Activated CD4-positive, CD25-positive, alpha-beta regulatory T cell treated with anti-CD3 and anti-CD28 coated beads, Interleukin-2, amount 50 U/mL, for 24 hours (primary cell): ENCODE measurements around the gene WDR18.

ENCODE experiments used
- ATAC-seq, 2 donors: fragments of 150-1000 bp; cut with Tn5 transposase; one replicate each; pipeline ENCODE4 v1.10.0; 2021; ENCODE audit warnings: mild to moderate bottlenecking in 1 of 2, moderate library complexity in 1 of 2

Gene WDR18

DNA sequence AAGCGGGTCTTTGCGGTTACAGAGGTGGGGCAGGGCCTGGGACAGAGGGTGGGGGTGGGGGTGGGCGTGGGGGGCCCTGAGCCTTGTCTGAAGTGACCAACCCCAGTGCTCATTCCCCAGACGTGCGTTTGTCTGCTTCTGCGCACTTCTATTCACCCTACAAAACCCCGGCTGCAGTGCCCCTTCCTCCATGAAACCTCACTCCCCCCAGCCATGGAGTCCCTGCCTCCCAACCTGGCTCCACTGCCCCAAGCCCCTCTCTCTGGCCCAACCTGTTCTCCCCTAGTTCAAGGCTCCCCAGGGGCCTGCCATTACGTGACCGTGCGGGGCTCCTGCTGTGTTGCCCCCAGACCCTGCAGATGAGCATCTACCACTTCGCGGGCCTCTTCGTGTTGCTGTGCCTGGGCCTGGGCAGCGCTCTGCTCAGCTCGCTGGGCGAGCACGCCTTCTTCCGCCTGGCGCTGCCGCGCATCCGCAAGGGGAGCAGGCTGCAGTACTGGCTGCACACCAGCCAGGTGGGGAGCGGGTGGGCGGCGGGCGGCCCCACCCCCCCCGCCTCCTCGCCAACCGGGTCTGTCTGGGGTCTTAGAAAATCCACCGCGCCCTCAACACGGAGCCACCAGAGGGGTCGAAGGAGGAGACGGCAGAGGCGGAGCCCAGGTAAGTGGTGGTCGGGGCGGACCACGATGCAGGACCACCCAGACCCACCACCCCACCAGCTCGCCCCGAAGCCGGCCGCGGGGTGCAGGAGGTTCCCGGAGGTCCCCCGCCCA lies 24.3 kb downstream of the WDR18 start:
- no peak for ATAC-seq

DNA sequence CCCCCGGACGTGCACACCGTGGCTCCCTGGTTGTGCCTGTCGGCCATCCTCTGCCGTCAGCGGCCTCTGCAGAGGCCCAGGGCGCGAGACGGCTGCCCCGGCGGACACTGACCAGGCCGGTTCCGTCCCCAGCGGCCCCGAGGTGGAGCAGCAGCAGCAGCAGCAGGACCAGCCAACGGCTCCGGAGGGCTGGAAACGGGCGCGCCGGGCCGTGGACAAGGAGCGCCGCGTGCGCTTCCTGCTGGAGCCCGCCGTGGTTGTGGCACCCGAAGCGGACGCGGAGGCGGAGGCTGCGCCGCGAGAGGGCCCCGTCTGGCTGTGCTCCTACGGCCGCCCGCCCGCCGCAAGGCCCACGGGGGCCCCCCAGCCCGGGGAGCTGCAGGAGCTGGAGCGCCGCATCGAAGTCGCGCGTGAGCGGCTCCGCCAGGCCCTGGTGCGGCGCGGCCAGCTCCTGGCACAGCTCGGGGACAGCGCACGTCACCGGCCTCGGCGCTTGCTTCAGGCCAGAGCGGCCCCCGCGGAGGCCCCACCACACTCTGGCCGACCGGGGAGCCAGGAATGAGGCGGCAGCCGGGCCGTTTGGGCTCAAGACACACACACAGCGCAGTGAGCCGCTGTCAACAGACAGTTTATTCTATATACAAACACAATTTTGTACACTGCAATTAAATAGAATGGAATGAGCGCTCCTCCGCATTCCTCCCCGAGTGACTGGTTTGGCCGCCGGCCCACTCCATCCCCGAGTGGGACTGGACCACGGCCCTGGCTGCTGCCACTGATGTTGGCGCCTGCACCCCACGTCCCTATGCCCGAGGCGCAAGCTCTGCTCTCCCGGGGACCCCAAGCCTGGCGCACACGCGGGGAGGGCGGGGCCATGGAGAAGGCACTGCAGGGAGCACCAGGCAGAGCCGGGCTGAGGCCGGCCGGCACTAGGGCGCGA lies 25.2 kb downstream of the WDR18 start:
- ATAC-seq, result no peak

DNA sequence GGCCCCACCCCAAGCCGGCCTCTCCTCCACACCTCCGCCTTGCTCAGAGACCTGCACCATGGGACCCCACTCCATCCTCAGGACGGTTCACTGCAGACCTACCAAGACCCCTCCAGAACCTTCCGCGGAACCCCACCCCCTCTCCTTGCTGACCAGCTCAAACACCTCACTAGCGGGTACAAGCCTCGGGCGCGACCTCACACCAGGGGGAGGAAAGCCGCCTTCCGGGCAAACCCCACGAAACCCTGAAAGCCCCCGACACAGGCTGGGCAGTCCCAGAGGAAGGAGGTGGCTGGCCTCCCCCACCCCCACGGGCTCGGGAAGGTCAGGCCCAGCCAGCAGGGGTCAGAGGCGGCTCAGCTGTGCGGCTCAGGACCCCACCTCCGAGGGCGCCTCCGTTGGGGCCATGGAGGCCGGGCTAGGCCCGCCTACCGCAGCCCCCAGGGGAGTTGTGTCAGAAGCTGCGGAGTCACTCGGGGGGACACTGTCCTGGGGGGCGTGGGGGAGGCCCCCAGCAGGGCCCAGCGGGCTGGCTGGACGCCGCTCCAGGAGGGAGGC lies 25.9 kb downstream of the WDR18 start:
- ATAC-seq, result no peak

DNA sequence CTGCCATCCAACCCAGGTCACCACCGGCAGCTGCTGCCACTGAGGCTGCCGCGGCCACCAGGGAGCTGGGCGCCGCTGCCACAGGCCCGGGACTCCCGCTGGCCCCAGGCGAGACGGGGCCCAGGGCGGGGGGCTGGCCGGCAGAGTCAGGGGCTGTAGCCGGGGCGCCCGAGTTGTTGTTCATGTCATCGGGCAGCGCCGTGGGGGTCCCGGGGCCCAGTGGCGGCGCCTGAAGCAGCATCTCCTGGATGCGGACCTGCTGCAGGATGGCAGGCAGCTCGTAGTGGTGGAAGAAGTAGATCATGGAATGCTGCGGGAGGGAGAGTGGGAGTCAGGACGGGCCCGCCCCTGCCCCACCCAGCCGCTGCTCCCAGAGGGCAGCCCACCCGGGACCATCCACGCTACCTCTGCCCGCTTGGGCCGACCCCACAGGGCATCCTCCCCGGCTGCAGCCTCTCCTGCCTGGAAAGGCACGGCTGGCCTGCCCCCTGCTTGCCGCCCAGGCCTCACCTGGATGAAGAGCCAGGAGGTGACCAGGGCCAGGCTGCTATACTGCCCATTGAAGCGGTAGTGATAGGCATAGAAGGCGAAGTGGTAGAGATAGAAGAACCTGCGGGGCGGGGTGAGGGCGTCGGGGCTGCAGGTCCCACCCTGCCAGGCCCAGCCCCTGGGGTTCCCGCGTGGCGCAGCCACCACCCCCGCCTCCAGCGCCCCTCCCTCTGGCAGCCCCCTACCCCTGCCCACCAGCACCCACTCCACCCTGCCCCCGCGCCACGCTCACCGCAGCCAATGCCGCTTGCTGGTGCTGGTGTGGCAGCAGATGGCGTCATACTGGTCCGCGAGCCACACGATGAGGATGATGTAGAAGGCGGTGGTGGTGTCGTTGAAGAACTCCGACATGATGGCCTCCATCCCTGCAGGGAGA lies 26.7 kb downstream of the WDR18 start:
- no peak for ATAC-seq

DNA sequence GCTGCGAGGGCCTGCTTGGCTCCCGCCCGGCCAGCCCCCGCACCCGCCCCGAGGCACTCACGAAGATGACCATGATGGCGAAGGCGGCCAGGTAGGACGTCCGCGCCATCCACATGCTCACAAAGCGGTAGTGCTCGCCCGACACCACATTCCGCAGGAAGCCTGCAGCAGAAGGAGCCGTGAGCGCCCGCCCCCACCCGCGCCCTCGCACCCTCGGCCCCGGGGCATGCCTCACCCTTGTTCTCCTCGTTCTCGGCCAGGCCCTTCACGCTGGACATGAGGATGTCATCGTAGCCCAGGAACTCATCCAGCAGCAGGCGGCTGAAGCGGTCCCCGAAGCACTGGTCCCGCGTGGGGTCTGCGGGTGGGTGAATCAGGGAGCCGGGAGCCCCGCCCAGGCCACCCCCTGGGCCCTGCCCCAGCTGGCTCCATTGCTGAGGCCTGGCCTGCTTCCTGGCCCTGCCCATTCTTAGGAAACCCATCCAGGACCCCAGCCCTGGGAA lies 27.7 kb downstream of the WDR18 start:
- no peak for ATAC-seq

DNA sequence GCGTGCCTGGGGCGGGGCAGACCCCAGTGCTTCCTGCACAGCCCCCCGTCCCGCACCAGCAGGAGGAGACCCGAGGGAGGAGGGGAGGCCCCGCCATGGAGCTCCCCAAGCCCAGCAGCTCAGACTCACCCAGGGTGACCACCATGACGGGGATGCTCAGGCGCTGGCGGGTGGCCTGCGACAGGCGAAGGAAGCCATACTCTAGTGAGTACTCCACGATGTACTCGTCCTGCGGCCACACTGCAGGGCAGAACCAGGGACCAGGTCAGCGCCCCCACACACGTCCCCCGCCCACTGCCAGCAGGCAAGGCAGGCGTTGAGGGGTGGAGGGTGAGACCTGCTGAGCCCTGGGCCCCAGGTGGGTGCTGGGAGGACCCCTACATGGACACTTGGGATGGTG lies 28.2 kb downstream of the WDR18 start:
- no peak for ATAC-seq

DNA sequence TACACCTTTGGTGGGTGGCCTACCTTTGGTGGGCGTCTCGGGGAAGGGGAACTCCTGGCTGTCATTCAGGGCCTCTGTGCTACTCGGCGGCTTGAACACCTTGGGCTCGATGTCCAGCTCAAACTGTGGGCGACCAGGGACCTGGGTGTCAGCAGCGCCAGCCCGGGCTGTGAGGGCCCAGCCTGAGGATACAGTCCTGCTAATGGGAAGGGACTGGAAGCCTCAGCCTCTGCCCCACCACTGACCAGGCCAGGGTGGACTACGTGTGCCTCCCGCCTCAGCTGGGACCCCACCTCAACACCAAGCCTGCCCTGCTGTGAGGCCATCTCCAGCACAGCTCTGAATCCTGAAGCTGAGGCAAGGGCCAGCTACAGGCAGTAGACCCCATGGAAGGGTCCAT lies 29.1 kb downstream of the WDR18 start:
- ATAC-seq, result no peak

DNA sequence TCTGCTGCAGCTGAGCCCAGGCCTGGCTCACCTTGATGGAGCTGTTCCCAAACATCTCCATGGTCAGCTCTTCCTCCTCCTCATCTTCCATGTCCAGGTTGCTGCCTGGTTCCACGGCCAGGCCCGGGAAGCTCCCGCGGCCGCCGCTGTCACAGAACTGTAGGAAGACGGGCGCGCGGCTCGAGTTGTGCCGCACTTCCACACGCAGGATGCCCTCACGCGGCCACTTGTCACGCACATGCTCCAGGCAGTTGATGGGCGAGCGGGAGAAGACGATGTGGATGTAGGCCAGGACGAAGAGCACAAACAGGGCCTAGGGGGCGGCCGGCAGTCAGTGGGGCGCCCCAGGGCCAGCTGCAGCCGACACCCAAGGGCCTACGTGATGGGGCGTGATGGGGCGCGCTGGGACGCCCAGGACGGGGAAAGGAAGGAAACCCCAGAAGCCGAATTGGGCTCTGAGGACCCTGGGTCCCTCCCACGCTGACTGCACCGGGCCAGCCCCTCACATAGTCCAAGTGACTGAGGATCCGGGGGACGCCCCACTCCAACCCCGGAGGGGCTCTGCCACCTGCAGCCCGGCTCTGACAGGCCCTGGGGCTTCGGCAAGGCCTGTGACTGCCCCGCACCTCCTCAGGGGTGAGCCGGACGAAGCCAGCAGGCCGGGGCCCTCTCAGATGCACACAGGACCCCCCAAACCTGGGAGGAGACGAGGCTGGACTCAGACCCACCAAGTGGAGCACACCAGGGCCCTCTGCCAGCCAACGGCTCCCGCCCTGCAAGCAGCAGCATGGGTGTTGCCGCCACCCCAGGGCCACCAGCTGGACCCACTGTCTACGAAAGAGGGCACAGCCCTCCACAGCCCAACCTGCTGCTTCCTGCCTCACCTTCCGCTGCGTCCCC lies 30.3 kb downstream of the WDR18 start:
- no peak for ATAC-seq

DNA sequence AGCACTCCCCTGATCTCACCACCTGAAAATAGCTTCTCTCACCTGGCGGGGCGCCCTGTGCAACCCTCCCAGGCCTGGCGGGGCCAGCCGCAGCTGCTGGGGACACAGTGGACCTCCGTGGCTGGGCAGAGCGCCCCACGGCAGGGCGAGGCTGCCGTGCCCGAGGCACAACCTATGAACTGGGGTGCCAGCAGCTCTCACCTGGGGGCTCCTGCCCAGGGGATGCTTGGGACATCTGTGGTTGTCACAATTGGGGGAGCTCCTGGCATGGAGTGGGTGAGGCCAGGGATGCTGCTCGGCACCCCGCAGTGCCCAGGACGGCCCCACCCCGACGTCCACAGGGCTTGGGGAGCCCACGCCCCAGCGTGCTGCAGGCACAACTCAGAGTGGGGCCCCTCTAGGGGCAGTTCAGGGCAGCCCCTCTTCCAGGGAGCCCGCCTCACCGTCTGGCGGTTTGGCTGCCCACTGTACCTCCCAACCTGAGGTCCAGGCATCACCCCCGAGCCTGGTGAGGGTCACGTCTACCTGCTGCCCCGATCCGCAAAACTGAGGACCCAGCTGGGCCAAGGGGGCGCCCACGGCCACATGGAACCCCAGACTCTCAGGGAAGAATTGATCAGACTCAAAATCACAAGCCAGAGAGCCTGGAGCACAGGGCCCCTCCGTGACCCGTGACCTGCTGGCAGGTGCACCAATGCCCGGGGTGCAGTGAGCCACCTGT lies 31.1 kb downstream of the WDR18 start:
- no peak for ATAC-seq

DNA sequence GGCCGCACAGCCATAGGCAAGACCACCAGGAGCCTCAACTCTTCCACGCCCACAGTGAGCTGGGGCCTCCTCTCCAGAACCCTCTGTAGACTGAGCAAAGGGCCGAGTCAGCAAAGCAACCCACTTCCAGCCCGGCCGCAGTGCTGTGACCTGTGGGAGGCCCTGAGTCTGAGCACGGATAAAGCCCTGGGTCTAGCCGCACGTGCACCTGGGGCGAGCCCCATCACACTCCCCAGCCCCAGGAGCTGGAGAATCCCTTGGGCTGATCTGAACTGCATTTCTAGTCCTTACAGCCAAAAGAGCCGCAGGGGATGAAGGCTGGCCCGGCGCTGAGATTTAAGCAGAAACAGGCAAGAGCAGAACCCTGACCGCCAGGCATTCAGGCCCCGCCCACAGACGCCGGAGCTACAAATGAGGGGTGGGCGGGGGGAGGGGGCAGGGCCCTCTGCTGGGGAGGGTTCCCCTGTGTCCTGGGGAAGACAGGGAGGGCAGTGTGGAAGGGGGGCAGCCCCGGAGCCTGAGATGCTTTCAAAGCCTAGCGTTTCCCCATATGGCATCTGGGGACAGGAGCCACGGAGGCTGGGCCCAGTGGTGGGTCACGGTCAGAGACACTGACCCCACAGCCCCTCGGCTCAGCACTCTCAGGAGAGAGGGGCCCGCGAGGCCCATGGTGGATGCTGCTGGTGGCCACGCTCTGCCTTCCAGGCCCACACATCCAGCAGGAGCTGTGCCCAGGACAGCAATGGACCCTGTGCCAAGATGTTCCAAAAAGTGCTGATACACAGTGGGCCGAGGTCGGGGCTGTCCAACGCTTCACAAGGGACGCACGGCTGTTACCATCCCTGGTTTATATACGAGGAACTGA lies 31.9 kb downstream of the WDR18 start:
- no peak for ATAC-seq

DNA sequence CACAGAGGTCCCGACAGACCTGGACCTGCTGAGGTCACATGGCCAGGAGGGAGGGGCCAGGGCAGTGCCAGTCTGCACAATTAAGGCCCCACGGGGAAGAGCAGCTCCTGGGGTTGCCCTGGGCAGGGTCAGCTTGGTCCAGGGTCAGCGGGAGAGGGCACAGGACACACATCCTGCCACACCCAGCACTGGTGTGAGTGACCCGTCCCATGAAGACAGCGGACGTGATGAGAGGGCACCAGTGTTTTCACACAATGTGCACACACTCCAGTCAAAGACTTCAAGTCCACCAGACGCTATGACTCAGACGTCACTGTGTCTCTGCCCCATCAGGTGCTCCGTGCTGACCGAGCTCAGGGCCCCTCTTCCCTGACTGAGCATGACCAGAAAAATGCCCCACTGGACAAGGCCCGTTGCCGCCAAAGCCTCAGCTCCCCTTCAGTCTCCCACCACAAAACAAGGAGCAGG lies 32.5 kb downstream of the WDR18 start:
- no peak for ATAC-seq

DNA sequence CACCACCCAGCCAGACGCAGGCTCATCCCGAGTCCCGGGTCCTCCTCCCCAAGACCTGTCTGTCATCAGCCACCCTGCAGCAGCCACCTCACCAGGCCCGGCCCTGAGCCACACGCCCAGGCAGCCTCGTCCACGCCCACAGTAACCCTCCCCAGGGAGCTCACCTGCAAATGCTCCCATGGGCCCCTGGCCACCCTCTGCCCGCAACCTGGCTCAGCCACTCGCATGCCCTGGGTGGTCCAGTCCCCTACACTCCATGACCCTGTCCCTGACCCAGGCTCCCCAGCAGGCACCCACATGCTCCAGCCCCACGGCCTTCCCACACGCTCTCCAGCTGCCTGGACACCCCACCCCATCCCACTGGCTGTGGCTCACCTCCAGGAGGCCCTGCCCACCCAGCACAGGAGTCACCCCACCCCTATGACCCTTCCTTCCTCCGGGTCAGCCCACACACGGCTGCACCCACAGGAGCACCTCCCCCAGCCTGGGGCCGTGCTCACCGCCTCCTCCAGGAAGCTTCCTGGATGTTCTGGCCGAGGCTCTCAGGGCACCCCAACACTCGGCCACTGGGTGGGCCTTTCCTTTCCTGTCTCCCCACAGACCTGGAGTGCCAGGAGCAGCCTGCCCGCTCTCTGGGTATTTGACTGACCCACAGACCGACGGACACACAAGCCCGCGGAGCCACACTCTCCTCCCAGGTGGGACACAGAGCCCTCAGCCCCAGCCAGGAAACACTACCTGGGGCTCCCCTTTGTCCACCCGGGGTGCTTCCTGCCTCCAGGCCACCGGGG lies 33.2 kb downstream of the WDR18 start:
- ATAC-seq, result no peak

DNA sequence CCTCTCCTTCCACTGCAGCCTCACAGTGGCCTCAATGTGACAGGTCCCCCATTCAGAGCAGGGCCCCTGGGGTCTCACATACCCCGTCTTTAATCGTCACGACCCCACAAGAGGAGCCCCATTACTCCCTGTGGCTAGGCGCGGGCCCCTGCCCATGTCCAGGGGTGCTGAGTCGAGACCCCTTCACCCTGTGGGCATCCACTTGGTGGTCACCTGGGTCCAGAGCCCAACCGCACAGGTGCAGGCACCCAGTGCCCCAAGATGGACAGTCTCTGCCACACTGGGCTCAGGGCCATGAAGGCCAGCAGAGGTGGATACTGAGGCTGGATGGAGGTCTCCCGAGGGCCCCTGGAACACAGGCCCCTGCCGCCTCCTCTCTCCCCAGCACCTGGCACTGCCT lies 33.8 kb downstream of the WDR18 start:
- no peak for ATAC-seq

DNA sequence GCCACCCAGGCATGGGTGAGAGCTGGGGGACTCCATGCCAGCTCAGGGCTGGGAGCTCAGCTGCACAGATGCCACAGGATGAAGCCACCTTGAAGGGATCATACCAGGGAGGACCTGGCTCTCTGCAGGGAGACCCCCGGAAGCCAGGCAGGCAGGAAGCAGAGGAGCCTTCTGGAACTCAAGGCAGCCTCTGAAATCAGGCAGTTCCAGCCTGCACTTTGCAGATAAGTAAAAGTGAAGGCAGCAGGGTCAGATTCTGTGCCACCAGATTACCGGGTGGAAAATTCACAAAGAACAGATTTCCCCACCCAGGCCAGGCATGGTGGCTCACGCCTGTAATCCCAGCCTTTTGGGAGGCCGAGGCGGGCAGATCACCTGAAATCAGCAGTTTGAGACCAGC lies 34.2 kb downstream of the WDR18 start:
- no peak for ATAC-seq

DNA sequence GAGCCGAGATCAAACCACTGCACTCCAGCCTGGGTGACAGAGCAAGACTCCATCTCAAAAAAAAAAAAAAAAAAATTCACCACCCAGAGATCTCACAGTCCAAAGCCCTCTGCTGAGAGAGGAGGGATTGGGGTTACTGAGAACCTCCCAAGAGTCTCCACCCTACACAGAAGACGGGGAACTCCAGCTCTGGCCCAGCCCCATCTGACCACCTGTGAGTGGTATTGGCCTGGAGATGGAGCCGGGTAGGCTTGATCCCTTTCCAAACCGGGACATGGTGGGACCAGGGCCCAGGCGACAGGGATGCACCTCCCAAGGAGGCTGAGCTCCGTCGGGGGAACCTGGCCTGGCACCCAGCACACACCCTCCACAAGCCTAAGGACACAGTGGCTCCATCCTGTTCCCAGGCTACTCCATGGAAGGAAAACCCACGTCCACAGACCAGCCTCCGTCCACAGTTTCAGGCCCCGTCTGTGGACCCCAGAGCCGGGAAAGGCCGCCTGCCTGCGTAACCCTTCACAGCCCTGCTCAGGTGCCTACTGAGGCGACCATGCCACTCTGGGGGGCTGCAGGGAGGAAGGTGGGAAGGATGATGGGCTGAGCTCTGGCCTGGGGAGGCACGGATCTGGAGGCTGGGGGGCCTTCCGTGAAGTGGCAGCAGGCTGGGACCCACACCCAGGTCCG lies 34.9 kb downstream of the WDR18 start:
- ATAC-seq, result no peak

DNA sequence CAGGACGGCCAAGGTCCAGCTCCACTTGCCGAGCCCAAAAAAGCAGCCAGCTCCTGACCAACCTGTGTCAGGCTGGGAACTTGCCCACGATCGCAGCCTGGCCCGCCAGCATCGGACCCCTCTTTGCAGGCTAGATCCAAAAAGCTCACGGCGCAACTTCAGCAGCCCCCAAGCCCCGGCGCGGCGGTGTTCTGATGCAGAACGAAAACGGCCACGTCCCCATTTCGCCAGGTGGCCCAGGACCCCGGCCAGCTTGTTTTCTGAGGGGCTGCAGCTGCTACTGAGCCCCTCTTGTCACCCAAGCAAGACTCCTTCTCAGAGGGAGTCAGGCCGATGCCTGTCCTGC lies 35.4 kb downstream of the WDR18 start:
- ATAC-seq, result no peak

DNA sequence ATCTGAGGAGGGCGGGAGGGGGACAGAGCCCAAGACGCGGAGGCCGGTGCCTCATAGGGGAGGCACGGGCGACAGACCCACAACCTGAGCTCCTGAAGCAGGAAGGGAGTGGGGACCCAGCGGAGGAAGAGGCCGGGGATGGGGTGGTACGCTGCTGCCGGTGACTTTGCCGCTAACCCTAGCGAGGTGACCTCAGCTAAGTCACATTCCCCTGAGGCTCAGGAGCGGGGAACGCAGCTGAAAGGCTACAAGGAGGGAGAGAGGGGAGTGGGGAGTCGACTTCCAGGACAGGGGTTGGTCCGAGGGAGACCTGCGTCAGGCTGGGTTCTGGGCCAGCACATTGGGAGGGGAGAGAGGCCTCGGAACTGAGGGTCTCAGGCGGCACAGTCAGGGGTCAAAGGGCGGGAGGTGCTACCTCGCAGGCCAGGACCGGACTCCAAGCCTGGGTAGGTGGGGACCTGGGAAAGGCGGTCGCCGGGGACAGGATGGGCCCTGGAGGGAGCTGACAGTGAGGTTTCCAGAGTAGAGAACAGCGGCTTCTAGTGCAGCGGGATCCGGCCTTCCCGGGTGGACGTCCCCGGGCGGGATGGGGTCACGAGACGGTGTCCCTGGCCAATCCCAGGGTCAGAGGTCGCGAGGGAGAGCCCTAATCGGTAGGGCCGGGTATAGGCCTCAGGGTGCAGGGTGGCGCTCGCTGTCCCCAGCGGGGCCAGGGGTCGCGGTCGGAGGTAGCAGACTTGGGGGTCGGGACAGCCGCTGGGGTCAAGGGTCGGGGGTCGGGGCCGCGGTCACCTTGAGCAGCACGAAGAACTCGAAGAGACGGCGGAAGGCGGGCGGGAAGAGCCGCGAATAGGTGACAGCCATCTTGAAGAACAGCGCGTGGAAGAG lies 36.1 kb downstream of the WDR18 start:
- ATAC-seq, result no peak
